Memory B cell (primary cell): ENCODE results near the gene DTWD2.
A peak's percentile ranks its signal among the peaks of the same experiment; 100 is the strongest.
"Not testable (repeated sequence)": the region's sequence is repeated elsewhere in the genome, so short reads cannot be mapped to it uniquely, and the experiment has no call there.

ENCODE experiments used
- ATAC-seq: fragments of 150-1000 bp; cut with Tn5 transposase; 2 replicates; pipeline ENCODE4 v1.10.0; 2021; ENCODE audit warnings: low read depth, mild to moderate bottlenecking, moderate library complexity
- DNase-seq, 2 donors: peaks; one replicate each; pipeline ENCODE4 v3.0.0; 2022; ENCODE audit warnings: low spot score in 2 of 2
- H3K27ac Mint-ChIP-seq: one replicate; pipeline ENCODE4 v1.8.0; 2022; ENCODE audit warnings: mild to moderate bottlenecking, moderate library complexity, mixed read lengths
- H3K27me3 Mint-ChIP-seq: one replicate; pipeline ENCODE4 v1.8.0; 2022; ENCODE audit warnings: mixed read lengths
- H3K36me3 Mint-ChIP-seq: one replicate; pipeline ENCODE4 v1.8.0; 2022; ENCODE audit warnings: mild to moderate bottlenecking, mixed read lengths
- H3K4me1 Mint-ChIP-seq: one replicate; pipeline ENCODE4 v1.8.0; 2022; ENCODE audit warnings: mixed read lengths
- H3K4me3 Mint-ChIP-seq: one replicate; pipeline ENCODE4 v1.8.0; 2022; ENCODE audit warnings: mild to moderate bottlenecking, moderate library complexity, mixed read lengths
- H3K9me3 Mint-ChIP-seq: one replicate; pipeline ENCODE4 v1.8.0; 2022; ENCODE audit warnings: mixed read lengths

The DTWD2 gene

GRCh38 chr5:119019501-119019900 lies 31.2 kb upstream of the DTWD2 start:
- Mint-ChIP-seq H3K27me3 (no peaks in the 10 kb centered on the region), H3K4me3 (peak overlapping the region; percentile 75), H3K36me3 (no peaks in the 10 kb centered on the region), H3K4me1 (peaks cover 48% of the 10 kb centered on the region), H3K9me3 (no peaks in the 10 kb centered on the region), H3K27ac (peak overlapping the region; percentile 7)
- DNase-seq (no peak), ATAC-seq (peak; percentile 36)

DNA sequence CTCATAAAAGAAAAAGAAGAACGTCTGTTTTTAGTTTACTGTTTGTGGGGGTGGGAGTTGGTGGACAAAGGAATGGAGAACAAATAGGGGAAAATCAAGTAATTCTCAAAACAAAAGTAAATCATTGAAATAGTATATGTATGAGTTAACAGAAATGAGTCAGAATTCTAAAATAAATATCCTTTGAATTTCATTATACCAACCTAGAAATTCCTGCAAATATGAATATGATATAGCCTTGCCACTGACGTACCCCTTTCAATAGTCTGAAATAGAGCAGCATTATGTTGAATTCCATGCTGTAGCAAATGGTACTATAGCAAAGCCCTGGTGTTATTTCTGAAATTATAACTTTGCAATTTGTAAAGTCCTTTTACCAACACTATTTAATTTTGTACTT lies 29.6 kb upstream of the DTWD2 start:
- H3K4me1 Mint-ChIP-seq, result peaks cover 37% of the 10 kb centered on the region
- H3K27ac Mint-ChIP-seq, result no peak overlapping the region

DNA sequence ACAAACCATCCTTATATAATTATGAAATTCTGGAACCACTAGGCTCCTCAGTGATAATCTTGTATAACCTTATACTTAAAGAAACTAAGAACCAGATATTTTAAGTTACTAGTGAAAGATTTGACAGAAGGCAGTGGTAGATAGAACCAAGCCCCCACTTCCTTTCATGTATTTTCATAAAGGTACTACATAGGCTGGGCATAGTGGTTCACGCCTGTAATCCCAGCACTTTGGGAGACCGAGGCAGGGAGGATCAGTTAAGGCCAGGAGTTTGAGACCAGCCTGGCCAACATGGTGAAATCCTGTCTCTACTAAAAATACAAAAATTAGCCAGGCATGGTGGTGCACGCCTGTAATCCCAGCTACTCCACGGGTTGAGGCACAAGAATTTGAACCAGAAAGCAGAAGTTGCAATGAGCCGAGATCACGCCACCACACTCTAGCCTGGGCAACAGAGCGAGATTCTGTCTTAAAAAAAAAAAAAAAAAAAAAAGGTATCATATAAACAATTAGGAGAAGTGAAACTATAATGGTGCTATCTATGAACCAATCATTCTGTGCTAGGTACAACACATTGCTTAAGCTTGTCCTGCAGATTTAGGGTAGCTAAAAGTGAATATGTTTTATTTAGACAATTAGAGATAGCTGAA lies 27.9 kb upstream of the DTWD2 start:
- Mint-ChIP-seq H3K27me3 (no peaks in the 10 kb centered on the region), H3K4me1 (peaks cover 21% of the 10 kb centered on the region)
- peak; percentile 88 for ATAC-seq

More for the DNA sequence above, 29.6 kb upstream of the DTWD2 start:
- ATAC-seq, result no peak
- H3K9me3 Mint-ChIP-seq, result no peaks in the 10 kb centered on the region
- DNase-seq, result no peak
- H3K36me3 Mint-ChIP-seq, result no peaks in the 10 kb centered on the region
- H3K4me3 Mint-ChIP-seq, result no peak overlapping the region
- H3K27me3 Mint-ChIP-seq, result no peaks in the 10 kb centered on the region

DNA sequence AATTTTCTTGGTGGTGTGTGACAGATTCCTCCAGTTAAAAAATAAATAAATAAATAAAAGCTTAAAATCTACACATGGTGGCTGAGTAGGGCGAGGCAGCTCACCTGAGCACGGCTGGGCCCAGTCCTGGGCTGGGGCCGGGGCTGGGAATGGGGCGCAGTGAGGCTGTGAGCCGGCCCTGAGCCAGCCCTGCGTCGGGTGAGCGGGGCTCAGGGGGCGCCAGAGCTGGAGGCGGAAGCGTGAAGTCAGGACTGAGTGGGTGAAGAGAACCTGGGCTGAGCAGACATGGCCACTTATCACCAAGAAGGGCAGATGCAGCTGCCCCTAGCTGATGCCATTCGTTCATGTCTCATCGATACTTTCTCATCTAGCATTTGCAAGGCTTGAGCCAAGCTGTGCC lies 22.8 kb upstream of the DTWD2 start:
- Mint-ChIP-seq H3K4me3 (no peak overlapping the region), H3K4me1 (peaks cover 7% of the 10 kb centered on the region), H3K27ac (no peak overlapping the region), H3K27me3 (no peaks in the 10 kb centered on the region), H3K36me3 (no peaks in the 10 kb centered on the region), H3K9me3 (no peaks in the 10 kb centered on the region)
- DNase-seq (no peak), ATAC-seq (no peak)

More for the DNA sequence above, 27.9 kb upstream of the DTWD2 start:
- Mint-ChIP-seq H3K27ac (peak overlapping the region; percentile 77), H3K36me3 (no peaks in the 10 kb centered on the region), H3K4me3 (no peak overlapping the region), H3K9me3 (no peaks in the 10 kb centered on the region)
- DNase-seq, result peak in 1 of 2 donors; percentile 41

- no peak for DNase-seq
- no peaks in the 10 kb centered on the region for H3K4me1 Mint-ChIP-seq
- H3K27me3 Mint-ChIP-seq, result no peaks in the 10 kb centered on the region
- H3K9me3 Mint-ChIP-seq, result no peaks in the 10 kb centered on the region
- no peak for ATAC-seq
- no peaks in the 10 kb centered on the region for H3K36me3 Mint-ChIP-seq
- H3K27ac Mint-ChIP-seq, result no peak overlapping the region
- no peak overlapping the region for H3K4me3 Mint-ChIP-seq
These were observed 21.9 kb upstream of the DTWD2 start for GRCh38 chr5:119010206-119010605.

- H3K4me1 Mint-ChIP-seq, result no peaks in the 10 kb centered on the region
- no peaks in the 10 kb centered on the region for H3K36me3 Mint-ChIP-seq
- ATAC-seq (no peak), DNase-seq (no peak)
- no peak overlapping the region for H3K27ac Mint-ChIP-seq
- H3K27me3 Mint-ChIP-seq, result no peaks in the 10 kb centered on the region
- no peak overlapping the region for H3K4me3 Mint-ChIP-seq
- no peaks in the 10 kb centered on the region for H3K9me3 Mint-ChIP-seq
These were observed 20.8 kb upstream of the DTWD2 start for GRCh38 chr5:119009131-119009530.

- Mint-ChIP-seq H3K27me3 (no peaks in the 10 kb centered on the region), H3K4me3 (no peak overlapping the region), H3K4me1 (no peaks in the 10 kb centered on the region), H3K36me3 (peaks cover 7% of the 10 kb centered on the region), H3K27ac (no peak overlapping the region), H3K9me3 (peaks cover 5% of the 10 kb centered on the region)
- no peak for ATAC-seq
- DNase-seq, result no peak
These were observed 11.3 kb upstream of the DTWD2 start for GRCh38 chr5:118999696-119000095.

DNA sequence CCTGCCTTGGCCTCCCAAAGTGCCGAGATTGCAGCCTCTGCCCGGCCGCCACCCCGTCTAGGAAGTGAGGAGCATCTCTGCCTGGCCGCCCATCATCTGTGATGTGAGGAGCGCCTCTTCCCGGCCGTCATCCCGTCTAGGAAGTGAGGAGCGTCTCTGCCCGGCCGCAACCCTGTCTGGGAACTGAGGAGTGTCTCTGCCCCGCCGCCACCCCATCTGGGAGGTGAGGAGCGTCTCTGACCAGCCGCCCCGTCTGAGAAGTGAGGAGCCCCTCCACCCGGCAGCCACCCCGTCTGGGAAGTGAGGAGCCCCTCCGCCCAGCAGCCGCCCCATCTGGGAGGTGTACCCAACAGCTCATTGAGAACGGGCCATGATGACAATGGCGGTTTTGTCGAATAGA lies 10.5 kb upstream of the DTWD2 start:
- not testable (repeated sequence) for ATAC-seq, DNase-seq, H3K27me3 Mint-ChIP-seq, H3K9me3 Mint-ChIP-seq, H3K4me3 Mint-ChIP-seq, H3K4me1 Mint-ChIP-seq, H3K27ac Mint-ChIP-seq, H3K36me3 Mint-ChIP-seq

DNA sequence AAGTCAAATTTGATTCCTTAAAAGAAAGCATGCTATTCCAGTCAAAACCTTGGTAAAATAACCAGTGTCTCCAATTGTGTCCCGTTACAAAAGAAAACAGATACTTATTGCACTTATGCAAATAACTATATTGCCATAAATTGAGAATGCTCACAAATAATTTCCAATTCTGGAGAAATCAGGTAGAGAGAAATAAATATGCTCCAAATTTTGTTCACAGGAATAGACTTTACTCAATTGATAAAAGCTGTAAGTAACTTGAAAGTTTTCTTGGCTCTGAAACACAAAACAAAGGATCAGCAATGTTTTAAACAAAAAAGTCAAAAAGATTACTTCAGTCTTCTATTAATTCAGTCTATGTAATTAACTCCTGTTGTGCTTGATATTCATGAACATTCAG lies 7.8 kb upstream of the DTWD2 start:
- peaks cover 7% of the 10 kb centered on the region for H3K36me3 Mint-ChIP-seq
- no peak overlapping the region for H3K4me3 Mint-ChIP-seq
- H3K27ac Mint-ChIP-seq, result no peak overlapping the region
- H3K27me3 Mint-ChIP-seq, result no peaks in the 10 kb centered on the region
- ATAC-seq (no peak), DNase-seq (no peak)
- peaks cover 5% of the 10 kb centered on the region for H3K9me3 Mint-ChIP-seq
- H3K4me1 Mint-ChIP-seq, result no peaks in the 10 kb centered on the region

- Mint-ChIP-seq H3K36me3 (peaks cover 5% of the 10 kb centered on the region), H3K9me3 (no peaks in the 10 kb centered on the region), H3K4me3 (no peak overlapping the region), H3K27ac (no peak overlapping the region), H3K27me3 (no peaks in the 10 kb centered on the region), H3K4me1 (no peaks in the 10 kb centered on the region)
- DNase-seq (no peak), ATAC-seq (no peak)
These were observed 6.2 kb upstream of the DTWD2 start for GRCh38 chr5:118994595-118994994.

DNA sequence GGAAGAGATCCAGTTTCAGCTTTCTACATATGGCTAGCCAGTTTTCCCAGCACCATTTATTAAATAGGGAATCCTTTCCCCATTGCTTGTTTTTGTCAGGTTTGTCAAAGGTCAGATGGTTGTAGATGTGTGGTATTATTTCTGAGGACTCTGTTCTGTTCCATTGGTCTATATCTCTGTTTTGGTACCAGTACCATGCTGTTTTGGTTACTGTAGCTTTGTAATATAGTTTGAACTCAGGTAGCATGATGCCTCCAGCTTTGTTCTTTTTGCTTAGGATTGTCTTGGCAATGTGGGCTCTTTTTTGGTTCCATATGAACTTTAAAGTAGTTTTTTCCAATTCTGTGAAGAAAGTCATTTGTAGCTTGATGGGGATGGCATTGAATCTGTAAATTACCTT lies 4.8 kb upstream of the DTWD2 start:
- ATAC-seq, H3K27me3 Mint-ChIP-seq, DNase-seq, H3K4me1 Mint-ChIP-seq, H3K9me3 Mint-ChIP-seq, H3K4me3 Mint-ChIP-seq, H3K27ac Mint-ChIP-seq, H3K36me3 Mint-ChIP-seq: not testable (repeated sequence)

DNA sequence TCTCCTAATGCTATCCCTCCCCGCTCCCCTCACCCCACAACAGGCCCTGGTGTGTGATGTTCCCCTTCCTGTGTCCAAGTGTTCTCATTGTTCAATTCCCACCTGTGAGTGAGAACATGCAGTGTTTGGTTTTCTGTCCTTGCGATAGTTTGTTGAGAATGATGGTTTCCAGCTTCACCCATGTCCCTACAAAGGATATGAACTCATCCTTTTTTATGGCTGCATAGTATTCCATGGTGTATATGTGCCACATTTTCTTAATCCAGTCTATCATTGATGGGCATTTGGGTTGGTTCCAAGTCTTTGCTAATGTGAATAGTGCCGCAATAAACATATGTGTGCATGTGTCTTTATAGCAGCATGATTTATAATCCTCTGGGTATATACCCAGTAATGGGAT lies 3.7 kb upstream of the DTWD2 start:
- H3K27ac Mint-ChIP-seq, H3K36me3 Mint-ChIP-seq, H3K4me1 Mint-ChIP-seq, H3K4me3 Mint-ChIP-seq, ATAC-seq, DNase-seq, H3K9me3 Mint-ChIP-seq, H3K27me3 Mint-ChIP-seq: not testable (repeated sequence)

- DNase-seq (no peak), ATAC-seq (no peak)
- no peaks in the 10 kb centered on the region for H3K9me3 Mint-ChIP-seq
- peaks cover 11% of the 10 kb centered on the region for H3K4me1 Mint-ChIP-seq
- peaks cover 3% of the 10 kb centered on the region for H3K36me3 Mint-ChIP-seq
- H3K27ac Mint-ChIP-seq, result peak overlapping the region; percentile 19
- no peak overlapping the region for H3K4me3 Mint-ChIP-seq
- H3K27me3 Mint-ChIP-seq, result no peaks in the 10 kb centered on the region
These were observed 2.2 kb upstream of the DTWD2 start for GRCh38 chr5:118990582-118990981.

- H3K36me3 Mint-ChIP-seq, result peaks cover 2% of the 10 kb centered on the region
- ATAC-seq, result no peak
- H3K27ac Mint-ChIP-seq, result peak overlapping the region; percentile 19
- no peak overlapping the region for H3K4me3 Mint-ChIP-seq
- DNase-seq, result no peak
- no peaks in the 10 kb centered on the region for H3K9me3 Mint-ChIP-seq
- no peaks in the 10 kb centered on the region for H3K27me3 Mint-ChIP-seq
- peaks cover 15% of the 10 kb centered on the region for H3K4me1 Mint-ChIP-seq
These were observed 1.5 kb upstream of the DTWD2 start for GRCh38 chr5:118989816-118990215.

DNA sequence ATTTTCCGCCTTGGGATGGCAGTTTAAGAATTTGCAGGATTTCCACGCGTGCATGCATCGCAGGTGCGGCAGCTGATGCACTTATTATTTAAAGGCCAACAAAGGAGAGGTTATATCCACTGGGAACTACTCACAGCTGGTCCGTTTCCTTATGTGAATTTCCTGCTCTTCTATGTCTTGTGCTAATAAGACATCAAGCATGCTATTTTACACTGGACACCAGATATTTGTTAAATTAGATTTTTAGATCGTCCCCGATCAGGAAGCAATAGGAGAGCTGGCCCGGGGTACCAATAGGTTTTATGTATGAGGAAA lies 476 bp upstream of the DTWD2 start:
- Mint-ChIP-seq H3K9me3 (no peaks in the 10 kb centered on the region), H3K4me3 (peak overlapping the region; percentile 87), H3K36me3 (peaks cover 2% of the 10 kb centered on the region), H3K27me3 (no peaks in the 10 kb centered on the region), H3K4me1 (peaks cover 15% of the 10 kb centered on the region), H3K27ac (peak overlapping the region; percentile 74)
- no peak for DNase-seq
- no peak for ATAC-seq
